GM12872 (cell line): ENCODE measurements around the gene SNTG2.

Source experiments
- CTCF ChIP-seq: IDR thresholded peaks from 3 replicates; pipeline ENCODE4 v1.5.1; 2011; ENCODE audit warnings: low read depth, mild to moderate bottlenecking, low read length, moderate library complexity; ENCODE audit not compliant: insufficient read depth

The SNTG2 gene

GRCh38 chr2:950080-950966 is at the start of gene SNTG2:
SNTG2 (plus strand) TSS chr2:950849; CDS start chr2:950997, 148 bp downstream.
- no peak for TF ChIP-seq CTCF

- TF ChIP-seq CTCF, result no peak
Measured at GRCh38 chr2:902584-902983, 48.1 kb upstream of the SNTG2 start.

GRCh38 chr2:903223-903900 is 47.3 kb upstream of the SNTG2 start:
- TF ChIP-seq CTCF, result no peak

GRCh38 chr2:904246-905024 is 46.2 kb upstream of the SNTG2 start:
- no peak for TF ChIP-seq CTCF

GRCh38 chr2:905091-905832 is 45.4 kb upstream of the SNTG2 start:
- no peak for TF ChIP-seq CTCF

GRCh38 chr2:905833-906140 is 44.9 kb upstream of the SNTG2 start:
- TF ChIP-seq CTCF, result no peak

GRCh38 chr2:907706-908105 is 42.9 kb upstream of the SNTG2 start:
- TF ChIP-seq CTCF, result no peak
